ENCODE results near the gene NUP210L.

- TF ChIP-seq, protein P1, sequence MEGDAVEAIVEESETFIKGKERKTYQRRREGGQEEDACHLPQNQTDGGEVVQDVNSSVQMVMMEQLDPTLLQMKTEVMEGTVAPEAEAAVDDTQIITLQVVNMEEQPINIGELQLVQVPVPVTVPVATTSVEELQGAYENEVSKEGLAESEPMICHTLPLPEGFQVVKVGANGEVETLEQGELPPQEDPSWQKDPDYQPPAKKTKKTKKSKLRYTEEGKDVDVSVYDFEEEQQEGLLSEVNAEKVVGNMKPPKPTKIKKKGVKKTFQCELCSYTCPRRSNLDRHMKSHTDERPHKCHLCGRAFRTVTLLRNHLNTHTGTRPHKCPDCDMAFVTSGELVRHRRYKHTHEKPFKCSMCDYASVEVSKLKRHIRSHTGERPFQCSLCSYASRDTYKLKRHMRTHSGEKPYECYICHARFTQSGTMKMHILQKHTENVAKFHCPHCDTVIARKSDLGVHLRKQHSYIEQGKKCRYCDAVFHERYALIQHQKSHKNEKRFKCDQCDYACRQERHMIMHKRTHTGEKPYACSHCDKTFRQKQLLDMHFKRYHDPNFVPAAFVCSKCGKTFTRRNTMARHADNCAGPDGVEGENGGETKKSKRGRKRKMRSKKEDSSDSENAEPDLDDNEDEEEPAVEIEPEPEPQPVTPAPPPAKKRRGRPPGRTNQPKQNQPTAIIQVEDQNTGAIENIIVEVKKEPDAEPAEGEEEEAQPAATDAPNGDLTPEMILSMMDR (IDR thresholded peaks at IDR 0.05) = no peak
- no peak for TF ChIP-seq POLR2A (IDR thresholded peaks at IDR 0.05)
Measured at GRCh38 chr1:153959454-153959853, 195.4 kb downstream of the NUP210L start.

All from thyroid gland (tissue), 4 donors.